Measurements from ENCODE around the gene ALX4. TPM values are rescaled to one million over a fixed set of nuclear protein-coding genes. Genes with fewer than 3 reads are reported as not detected.

The ALX4 gene
- total and polyA plus RNA-seq, 2 donors (not counting 3 experiments of a cell fraction or from before 2014, with no cell fraction given): not detected

GRCh38 chr11:44256673-44257291, 53.2 kb downstream of the ALX4 start:
- no peak overlapping the region for H3K4me2 ChIP-seq (ENCODE audit: insufficient read depth, low read length)
- intact Hi-C loops (cut with micrococcal nuclease): no loop called here
- no peaks in the 10 kb centered on the region for H4K20me1 ChIP-seq (replicated peaks; ENCODE audit: control insufficient read depth, extremely low read depth, insufficient read depth, low read length)
- TF ChIP-seq, protein P1, sequence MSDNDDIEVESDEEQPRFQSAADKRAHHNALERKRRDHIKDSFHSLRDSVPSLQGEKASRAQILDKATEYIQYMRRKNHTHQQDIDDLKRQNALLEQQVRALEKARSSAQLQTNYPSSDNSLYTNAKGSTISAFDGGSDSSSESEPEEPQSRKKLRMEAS (IDR thresholded peaks at IDR 0.05; ENCODE audit: insufficient read depth, insufficient read length): no peak
- TF ChIP-seq POLR2A (IDR thresholded peaks at IDR 0.05; ENCODE audit: low read depth, low read length) (no peak), POLR2AphosphoS5 (IDR thresholded peaks at IDR 0.05; ENCODE audit: insufficient read depth, low read depth, low read length) (no peak), JUN (IDR thresholded peaks at IDR 0.05; ENCODE audit: borderline replicate concordance, insufficient read depth, insufficient read length, low read depth) (no peak), GATA2 (IDR thresholded peaks at IDR 0.05; ENCODE audit: insufficient read depth, insufficient read length, low read depth, low read length) (no peak), MYC (IDR thresholded peaks at IDR 0.05; ENCODE audit: low read depth, low read length) (no peak), FOS (IDR thresholded peaks at IDR 0.05; ENCODE audit: borderline replicate concordance, insufficient read depth, low read length) (no peak), EZH2 (IDR thresholded peaks at IDR 0.05; ENCODE audit: borderline replicate concordance, low read depth, low read length, severe bottlenecking) (no peak)
- TF ChIP-seq, protein P2, sequence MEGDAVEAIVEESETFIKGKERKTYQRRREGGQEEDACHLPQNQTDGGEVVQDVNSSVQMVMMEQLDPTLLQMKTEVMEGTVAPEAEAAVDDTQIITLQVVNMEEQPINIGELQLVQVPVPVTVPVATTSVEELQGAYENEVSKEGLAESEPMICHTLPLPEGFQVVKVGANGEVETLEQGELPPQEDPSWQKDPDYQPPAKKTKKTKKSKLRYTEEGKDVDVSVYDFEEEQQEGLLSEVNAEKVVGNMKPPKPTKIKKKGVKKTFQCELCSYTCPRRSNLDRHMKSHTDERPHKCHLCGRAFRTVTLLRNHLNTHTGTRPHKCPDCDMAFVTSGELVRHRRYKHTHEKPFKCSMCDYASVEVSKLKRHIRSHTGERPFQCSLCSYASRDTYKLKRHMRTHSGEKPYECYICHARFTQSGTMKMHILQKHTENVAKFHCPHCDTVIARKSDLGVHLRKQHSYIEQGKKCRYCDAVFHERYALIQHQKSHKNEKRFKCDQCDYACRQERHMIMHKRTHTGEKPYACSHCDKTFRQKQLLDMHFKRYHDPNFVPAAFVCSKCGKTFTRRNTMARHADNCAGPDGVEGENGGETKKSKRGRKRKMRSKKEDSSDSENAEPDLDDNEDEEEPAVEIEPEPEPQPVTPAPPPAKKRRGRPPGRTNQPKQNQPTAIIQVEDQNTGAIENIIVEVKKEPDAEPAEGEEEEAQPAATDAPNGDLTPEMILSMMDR (IDR thresholded peaks at IDR 0.05; ENCODE audit: extremely low read depth in 1 of 2, insufficient read depth in 1 of 2, low read depth in 1 of 2, low read length in 2 of 2): no peak
- no peaks in the 10 kb centered on the region for H3K9me3 ChIP-seq (replicated peaks; ENCODE audit: control insufficient read depth, insufficient read depth, low read length)
- no peak overlapping the region for H3K9ac ChIP-seq (replicated peaks; ENCODE audit: extremely low read depth, insufficient read depth, low read length)
- H3K36me3 ChIP-seq (ENCODE audit: control insufficient read depth in 2 of 2, extremely low read depth in 1 of 2, insufficient read depth in 2 of 2, low read length in 2 of 2): no peaks in the 10 kb centered on the region
- CTCF ChIA-PET: interaction anchor here (1.5 kb wide), 1 partner anchor 9 kb away, joined by 5 read pairs; no protein-coding TSS in a partner anchor
- DNase-seq (ENCODE audit: low read depth, low spot score) (no peak), FAIRE-seq (no peak)
- H3K4me3 ChIP-seq (replicated peaks in 1 of 3; ENCODE audit: insufficient read depth in 1 of 3, low read depth in 1 of 3, low read length in 3 of 3): no peak overlapping the region
- H3K27ac ChIP-seq (ENCODE audit: insufficient read depth, low read depth, low read length): no peak overlapping the region
- dilution Hi-C loops (cut with MboI; ENCODE audit: extremely low pct_ligation_motif_present, low sequenced_read_pairs): no loop called here
- no peak overlapping the region for H2AFZ ChIP-seq (ENCODE audit: low read depth, low read length)
- no peaks in the 10 kb centered on the region for H3K79me2 ChIP-seq (ENCODE audit: control insufficient read depth, insufficient read depth, low read length)
- H3K4me1 ChIP-seq (ENCODE audit: control insufficient read depth, extremely low read depth, insufficient read depth, low read length): no peaks in the 10 kb centered on the region
- no peaks in the 10 kb centered on the region for H3K27me3 ChIP-seq (ENCODE audit: control insufficient read depth in 2 of 2, insufficient read depth in 2 of 2, low read length in 2 of 2)
- POLR2A ChIA-PET: no interaction called here
- no peaks in the 10 kb centered on the region for H3K9me1 ChIP-seq (replicated peaks; ENCODE audit: control insufficient read depth, extremely low read depth, insufficient read depth, low read length)
- no TSS peak for BruUV-seq (replicated peaks)

Measured in endothelial cell of umbilical vein (primary cell).